GM19193 (cell line): ENCODE results near the gene ACTR3C.

ENCODE experiments used
- POLR2A ChIP-seq: IDR thresholded peaks from 4 replicates; pipeline ENCODE4 v1.6.1; 2011; ENCODE audit not compliant: insufficient read depth, insufficient read length; ENCODE audit errors: extremely low read depth

The ACTR3C gene

GRCh38 chr7:150313367-150313809, 10.0 kb downstream of the ACTR3C start:
- TF ChIP-seq POLR2A = no peak

- no peak for TF ChIP-seq POLR2A
Measured at GRCh38 chr7:150311711-150312110, 11.6 kb downstream of the ACTR3C start.

GRCh38 chr7:150311146-150311545, 12.2 kb downstream of the ACTR3C start:
- no peak for TF ChIP-seq POLR2A

GRCh38 chr7:150308575-150308974, 14.8 kb downstream of the ACTR3C start:
- TF ChIP-seq POLR2A = no peak

GRCh38 chr7:150307904-150308303, 15.4 kb downstream of the ACTR3C start:
- no peak for TF ChIP-seq POLR2A

- no peak for TF ChIP-seq POLR2A
Measured at GRCh38 chr7:150307129-150307528, 16.2 kb downstream of the ACTR3C start.
